NCI-H524 treated with DMSO at 0.1 percent for 48 hours (cell line): ENCODE results near the gene ABTB2.
A peak's percentile ranks its signal among the peaks of the same experiment; 100 is the strongest.

Source experiments
- DNase-seq: peaks from one replicate; lab custom pipeline; 2025; lab: John Stamatoyannopoulos, UW

Gene ABTB2

GRCh38 chr11:34341931-34342533 lies 15.8 kb downstream of the ABTB2 start:
- no peak for DNase-seq

GRCh38 chr11:34341096-34341495 lies 16.7 kb downstream of the ABTB2 start:
- no peak for DNase-seq

- DNase-seq, result no peak
Measured at GRCh38 chr11:34340653-34341052, 17.2 kb downstream of the ABTB2 start.

DNA sequence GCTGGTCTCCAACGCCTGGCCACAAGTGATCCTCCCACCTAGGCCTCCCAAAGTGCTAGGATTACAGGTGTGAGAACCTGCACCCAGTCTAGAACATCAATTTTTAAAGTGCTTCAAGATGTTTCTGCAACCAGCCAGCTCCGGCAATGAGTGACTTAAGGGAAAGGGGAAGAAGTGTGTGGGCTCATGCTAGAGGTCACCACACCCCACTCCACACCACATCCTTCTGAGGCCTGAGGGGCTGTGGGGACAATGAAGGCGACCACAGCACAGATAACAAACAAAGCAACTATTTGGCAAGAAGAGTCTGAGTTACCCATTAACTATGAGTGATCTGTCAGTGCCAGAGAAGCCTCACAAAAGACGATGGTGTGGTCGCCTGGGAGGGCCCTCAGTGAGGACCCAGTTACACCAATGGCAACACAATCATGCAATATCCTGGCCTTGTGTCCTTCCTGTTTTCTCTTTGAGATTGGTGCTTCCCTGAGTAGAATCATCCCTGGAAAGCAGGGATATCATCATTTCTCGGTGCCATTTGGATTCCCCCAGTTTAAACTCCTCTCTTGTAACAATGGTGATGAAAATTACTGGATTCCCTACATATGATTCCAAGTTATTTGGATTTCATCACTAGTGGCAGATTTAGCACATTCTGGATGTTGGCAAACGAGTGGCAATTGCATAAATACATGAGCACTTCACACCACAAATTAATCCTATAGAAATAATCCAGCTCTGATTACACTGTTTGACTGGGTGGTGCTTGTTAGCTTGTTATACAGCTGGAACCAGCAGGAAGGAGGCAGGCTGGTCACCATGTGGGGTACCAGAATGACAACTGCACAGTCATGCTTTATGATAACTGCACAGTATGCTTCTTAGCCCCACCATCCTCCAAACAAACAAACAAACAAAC lies 18.4 kb downstream of the ABTB2 start:
- DNase-seq, result peak; percentile 59

DNA sequence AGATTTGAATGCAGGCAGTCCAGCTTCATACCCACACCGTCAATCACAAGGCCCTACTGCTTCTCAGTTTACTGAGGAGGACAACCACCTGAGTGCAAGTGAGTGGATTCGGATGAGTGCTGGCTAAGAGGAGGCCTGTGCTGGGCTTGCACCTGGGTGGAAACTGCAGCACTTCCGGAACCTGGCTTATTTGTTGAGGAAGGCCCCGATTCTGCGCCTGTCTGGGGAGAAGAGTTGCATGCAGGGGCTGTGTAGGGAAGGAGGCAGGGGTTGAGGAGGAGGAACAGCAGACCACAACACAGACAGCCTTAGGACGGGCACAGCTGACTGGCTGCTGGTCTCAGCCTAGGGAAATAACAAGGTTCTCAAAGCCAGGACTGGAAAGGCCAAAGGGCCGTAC lies 20.8 kb downstream of the ABTB2 start:
- no peak for DNase-seq

DNA sequence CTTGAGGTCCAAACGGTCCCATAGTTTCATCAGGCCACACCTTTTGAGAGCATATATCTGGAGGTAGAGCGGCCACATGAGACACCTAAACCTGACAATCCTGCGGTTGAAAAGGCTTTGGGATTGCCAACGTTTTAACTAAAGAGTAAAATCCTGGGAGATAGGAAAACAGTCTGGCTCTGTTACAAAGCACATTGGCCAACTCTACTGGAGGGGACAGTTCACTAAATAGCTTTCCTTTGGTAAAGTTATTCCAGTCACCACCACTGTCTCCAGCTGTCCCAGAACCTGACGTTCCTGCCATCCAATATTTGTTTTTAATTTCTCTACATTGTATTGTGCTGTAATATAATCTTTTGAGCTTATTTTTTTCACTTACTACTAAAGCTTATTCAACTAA lies 22.0 kb downstream of the ABTB2 start:
- DNase-seq, result no peak

DNA sequence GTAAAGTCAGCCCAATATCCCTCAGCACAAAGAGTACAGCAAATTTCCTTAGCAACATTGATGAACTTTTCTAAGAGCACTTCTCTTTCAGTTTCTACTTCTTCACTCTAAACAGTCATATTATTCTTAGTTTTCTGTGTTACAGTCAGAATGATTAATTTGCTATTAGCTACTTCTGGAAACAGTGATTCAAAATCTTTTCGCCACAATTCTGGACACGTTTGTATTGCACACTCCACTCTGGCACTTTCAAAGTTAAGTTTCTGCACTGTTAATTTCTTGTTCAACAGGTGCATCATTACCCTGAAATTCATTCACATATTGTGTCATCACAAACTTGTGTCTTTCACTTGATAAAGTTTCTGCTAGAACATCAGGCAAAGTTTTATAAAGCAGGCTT lies 22.5 kb downstream of the ABTB2 start:
- no peak for DNase-seq

DNA sequence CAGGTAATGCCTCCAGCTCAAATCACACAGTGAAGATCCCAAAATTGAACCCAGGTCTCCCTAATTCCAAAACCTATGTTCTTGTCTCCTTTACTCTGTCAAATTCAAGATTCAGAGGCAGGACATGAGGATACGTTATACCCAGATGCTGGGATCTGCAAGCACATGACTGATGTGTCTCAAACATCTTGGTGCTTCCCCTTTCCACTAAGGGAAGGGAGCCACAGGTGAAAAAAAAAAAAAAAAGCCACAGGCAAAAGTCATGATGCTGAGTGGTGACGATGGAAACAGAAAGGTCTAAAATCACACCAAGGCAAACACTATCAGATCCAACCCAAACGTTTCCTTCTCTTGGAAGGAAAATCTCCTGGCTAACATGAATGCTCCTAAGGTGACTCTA lies 24.0 kb downstream of the ABTB2 start:
- DNase-seq, result no peak

- no peak for DNase-seq
Measured at GRCh38 chr11:34332524-34332923, 25.3 kb downstream of the ABTB2 start.

DNA sequence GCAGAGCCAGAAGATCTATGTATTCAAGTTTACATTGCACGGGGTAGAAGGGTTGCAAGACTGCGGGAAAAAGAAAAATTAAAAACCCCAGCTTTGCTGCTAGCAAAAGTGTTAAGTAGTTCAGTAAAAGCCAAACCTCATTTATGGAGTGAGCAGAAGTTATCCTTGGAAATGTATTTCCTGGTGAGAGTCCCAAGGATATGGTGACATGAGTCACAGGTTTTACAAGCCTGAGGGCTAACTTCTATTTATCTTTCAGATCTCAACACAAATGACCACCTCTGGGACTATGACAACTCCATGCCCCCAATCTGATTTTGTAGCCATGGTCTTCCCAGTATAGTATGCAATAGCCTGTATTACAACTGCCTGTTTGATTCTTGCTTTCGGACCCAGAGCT lies 26.1 kb downstream of the ABTB2 start:
- DNase-seq, result no peak

GRCh38 chr11:34331329-34331728 lies 26.5 kb downstream of the ABTB2 start:
- no peak for DNase-seq

- no peak for DNase-seq
Measured at GRCh38 chr11:34330653-34331052, 27.2 kb downstream of the ABTB2 start.

DNA sequence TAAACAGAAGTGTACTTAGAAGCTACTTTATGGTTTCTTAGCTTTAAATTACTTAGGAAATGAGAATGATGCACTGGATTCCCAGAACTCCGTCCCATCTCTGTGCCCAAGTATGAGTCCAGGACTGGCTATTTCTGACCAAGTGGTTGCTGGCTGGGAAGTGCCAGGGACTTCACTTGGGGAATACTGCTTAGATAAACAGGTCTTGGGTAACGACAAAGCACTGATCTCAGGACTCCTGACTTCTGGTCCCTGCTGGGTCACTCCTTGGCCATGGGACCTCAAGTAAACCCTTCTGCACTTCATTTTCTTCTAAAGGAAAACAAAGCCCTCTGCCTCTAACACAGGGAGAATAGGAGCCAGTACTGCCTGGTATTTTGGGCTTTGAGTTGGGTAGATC lies 27.9 kb downstream of the ABTB2 start:
- DNase-seq, result no peak

DNA sequence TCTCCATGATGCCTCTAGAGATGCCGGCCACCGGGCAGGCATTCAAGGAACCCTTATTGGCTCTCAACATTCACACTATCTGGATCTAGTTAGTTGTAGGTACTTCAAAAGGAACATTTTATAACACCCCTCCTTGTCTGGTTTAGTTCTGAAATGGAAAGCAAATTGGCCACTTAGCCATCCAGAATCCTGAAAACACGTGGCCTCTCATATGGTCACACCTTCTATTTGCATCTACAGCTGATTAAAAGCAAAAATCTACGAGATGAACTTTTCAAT lies 29.2 kb downstream of the ABTB2 start:
- DNase-seq, result no peak

GRCh38 chr11:34327804-34328631 lies 29.8 kb downstream of the ABTB2 start:
- peak; percentile 62 for DNase-seq

DNA sequence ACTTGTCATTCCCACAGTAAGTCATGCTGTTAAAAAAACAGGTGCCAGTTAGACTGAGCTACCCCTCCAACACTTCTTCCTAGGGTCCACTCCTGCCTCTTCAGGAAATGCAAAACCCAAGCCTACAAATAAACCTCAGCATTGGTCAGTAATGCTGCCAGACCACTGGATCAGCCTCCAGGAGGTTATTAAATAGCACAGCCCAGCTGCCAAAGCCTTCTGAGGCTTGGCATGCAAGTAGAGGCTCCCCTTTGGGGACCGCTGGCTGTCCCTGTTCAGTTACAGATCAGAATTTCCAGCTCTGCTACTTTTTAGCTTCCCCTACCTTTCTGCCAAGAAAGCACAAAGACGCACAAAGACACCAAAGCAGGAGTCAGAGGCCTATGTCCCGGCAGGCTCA lies 33.3 kb downstream of the ABTB2 start:
- no peak for DNase-seq

DNA sequence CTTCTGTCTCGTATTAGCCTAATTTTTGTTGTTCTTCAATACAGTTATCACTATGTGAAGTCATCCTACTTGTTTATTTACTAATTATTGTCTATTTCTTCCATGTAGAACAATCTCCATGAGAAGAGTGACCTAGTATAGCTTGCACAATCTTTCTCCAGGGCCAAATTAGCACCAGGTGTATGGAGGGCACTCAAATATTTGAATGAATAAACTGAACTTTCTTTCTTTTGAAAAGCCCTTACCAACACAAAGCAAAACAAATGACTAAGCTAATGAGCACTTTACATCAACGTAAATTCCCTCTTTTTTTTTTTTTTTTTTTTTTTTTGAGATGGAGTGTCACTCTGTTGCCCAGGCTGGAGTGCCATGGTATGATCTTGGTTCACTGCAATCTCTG lies 34.2 kb downstream of the ABTB2 start:
- DNase-seq, result no peak

GRCh38 chr11:34318111-34319037 lies 39.4 kb downstream of the ABTB2 start:
- DNase-seq, result no peak

DNA sequence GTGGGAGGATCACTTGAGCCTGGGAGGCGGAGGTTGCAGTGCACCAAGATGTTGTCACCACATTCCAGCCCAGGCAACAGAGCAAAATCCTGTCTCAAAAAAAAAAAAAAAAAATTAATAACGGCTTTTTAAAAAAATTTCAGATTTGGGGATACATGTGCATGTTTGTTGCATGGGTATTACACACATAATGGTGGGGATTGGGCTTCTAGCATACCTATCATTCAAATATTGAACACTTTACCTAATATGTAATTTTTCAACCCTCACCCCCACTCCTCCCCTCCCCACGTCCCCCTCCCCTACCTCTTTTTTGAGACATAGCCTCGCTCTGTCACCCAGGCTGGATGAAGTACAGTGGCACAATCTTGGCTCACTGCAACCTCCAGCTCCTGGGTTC lies 40.1 kb downstream of the ABTB2 start:
- DNase-seq, result no peak

- DNase-seq, result no peak
Measured at GRCh38 chr11:34317036-34317360, 40.8 kb downstream of the ABTB2 start.

DNA sequence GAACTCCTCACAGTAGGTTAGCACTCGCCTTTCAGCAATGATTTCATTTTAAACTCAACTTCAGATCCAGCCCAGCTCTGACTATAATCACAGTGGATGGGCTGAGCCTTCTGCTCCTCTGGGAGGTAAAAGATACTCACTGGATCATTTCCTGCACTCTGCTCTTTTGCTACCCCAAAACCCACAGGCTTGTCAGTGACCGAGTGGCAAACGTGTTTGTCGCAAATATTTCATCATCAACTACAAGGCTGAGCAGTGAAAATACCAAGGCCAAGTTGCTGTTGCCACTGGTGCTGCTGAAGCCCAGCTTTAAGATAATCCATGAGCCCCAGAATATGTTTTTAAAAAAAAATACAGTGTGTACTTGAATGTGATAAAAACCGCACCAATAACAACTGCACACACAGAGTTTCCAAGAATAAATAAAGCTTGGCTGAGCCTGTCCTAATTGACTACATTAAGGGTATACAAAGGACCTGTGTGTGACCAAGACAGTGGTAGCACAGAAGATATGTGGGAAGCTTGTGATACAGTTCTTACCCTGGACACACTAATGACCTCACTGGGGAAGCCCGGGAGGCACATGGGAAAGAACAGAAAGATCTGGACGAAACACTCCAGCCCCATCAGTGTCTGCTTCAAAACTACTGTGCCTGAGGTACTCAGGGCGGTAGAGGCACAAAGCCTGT lies 41.3 kb downstream of the ABTB2 start:
- DNase-seq, result no peak
